Psoas muscle (tissue), 8 donors: ENCODE data around the gene ADCY7. TPM values are rescaled to one million over a fixed set of nuclear protein-coding genes. Genes with fewer than 3 reads are reported as not detected.
A peak's percentile ranks its signal among the peaks of the same experiment; 100 is the strongest.

ENCODE experiments used
- ATAC-seq, 4 donors: fragments of 200-7000 bp; cut with Tn5 transposase; one replicate each; pipeline ENCODE4 v1.9.1; 2020; ENCODE audit warnings: moderate library complexity in 3 of 4, mild to moderate bottlenecking in 2 of 4
- DNase-seq, 2 donors: peaks; one replicate each; pipeline ENCODE4 v3.0.0-alpha.2; 2020
- H3K27ac ChIP-seq: fragments of 200-600 bp; one replicate; pipeline ENCODE4 v1.8.0; 2022
- H3K27me3 ChIP-seq, 3 donors: fragments of 200-600 bp in 1 of 3; one replicate each; pipeline versions ENCODE4 v1.6.1 to v1.8.0; 2013 to 2022; ENCODE audit warnings: low read length in 2 of 3, mild to moderate bottlenecking in 2 of 3, moderate library complexity in 1 of 3; ENCODE audit not compliant: insufficient read depth in 3 of 3
- H3K36me3 ChIP-seq, 2 donors: fragments of 200-600 bp in 1 of 2; one replicate each; pipeline versions ENCODE4 v1.6.1 to v1.8.0; 2013 to 2022; ENCODE audit warnings: low read depth in 1 of 2, mild to moderate bottlenecking in 1 of 2, moderate library complexity in 1 of 2; ENCODE audit not compliant: insufficient read depth in 1 of 2
- H3K4me1 ChIP-seq: fragments of 200-600 bp; one replicate; pipeline ENCODE4 v1.8.0; 2022
- H3K4me3 ChIP-seq: fragments of 200-600 bp; one replicate; pipeline ENCODE4 v1.8.0; 2022; ENCODE audit warnings: mild to moderate bottlenecking
- H3K9me3 ChIP-seq: fragments of 200-600 bp; one replicate; pipeline ENCODE4 v1.8.0; 2022
- WGBS, 3 donors: extraction: QIAGEN DNeasy Blood & Tissue Kit; methylation state at CpG; one replicate each; pipeline versions ENCODE4 v1.1.6 to v1.1.7; 2013; 5-methylcytosine and 5-hydroxymethylcytosine counted together
- intact Hi-C, 2 donors: fragments of 100-400 bp; cut with DNase I; formaldehyde crosslinking; loops; one replicate each; pipeline versions ENCODE4 v1.11.0 to v1.14.2; 2022
- polyA plus RNA-seq, 3 donors: library from polyadenylated mRNA; stranded (reverse); fragments of 200-250 nt; gene quantifications; one replicate each; pipeline ENCODE4 v1.2.3, GENCODE V29; 2013
- total RNA-seq, 4 donors: library from RNA; stranded (reverse); fragmentation: NEBNext Ultra II Directional in 2 of 4; extraction: Animal tissue kit (Norgen Biotek cat#: 25700) in 2 of 4; gene quantifications; one replicate each; pipeline versions ENCODE4 v1.2.1 to v1.2.4, GENCODE V29; 2021 to 2023
- TF ChIP-seq, protein P1 (sequence below): fragments of 200-600 bp; IDR thresholded peaks from one replicate; pipeline ENCODE4 v1.8.0; 2022; ENCODE audit warnings: antibody characterized with exemption
- donor health status: healthy with polysubstance abuse.
- donor health status: DM: no; HTN: no; CAD: no; lungs with moderate emphysema.
- donor health status: Bipolar disorder and iron deficiency.
- donor health status: healthy.
- donor health status: DM: yes; HTN: yes; CAD: no.
- donor health status: DM: no; HTN: no; CAD: no.
- donor health status: DM: no; HTN: no; CAD: no.
- donor health status: DM: yes; HTN: yes; CAD: no.

Gene ADCY7
- total and polyA plus RNA-seq, 7 donors = 0.34 to 5.5 (median 3.1) TPM

DNA sequence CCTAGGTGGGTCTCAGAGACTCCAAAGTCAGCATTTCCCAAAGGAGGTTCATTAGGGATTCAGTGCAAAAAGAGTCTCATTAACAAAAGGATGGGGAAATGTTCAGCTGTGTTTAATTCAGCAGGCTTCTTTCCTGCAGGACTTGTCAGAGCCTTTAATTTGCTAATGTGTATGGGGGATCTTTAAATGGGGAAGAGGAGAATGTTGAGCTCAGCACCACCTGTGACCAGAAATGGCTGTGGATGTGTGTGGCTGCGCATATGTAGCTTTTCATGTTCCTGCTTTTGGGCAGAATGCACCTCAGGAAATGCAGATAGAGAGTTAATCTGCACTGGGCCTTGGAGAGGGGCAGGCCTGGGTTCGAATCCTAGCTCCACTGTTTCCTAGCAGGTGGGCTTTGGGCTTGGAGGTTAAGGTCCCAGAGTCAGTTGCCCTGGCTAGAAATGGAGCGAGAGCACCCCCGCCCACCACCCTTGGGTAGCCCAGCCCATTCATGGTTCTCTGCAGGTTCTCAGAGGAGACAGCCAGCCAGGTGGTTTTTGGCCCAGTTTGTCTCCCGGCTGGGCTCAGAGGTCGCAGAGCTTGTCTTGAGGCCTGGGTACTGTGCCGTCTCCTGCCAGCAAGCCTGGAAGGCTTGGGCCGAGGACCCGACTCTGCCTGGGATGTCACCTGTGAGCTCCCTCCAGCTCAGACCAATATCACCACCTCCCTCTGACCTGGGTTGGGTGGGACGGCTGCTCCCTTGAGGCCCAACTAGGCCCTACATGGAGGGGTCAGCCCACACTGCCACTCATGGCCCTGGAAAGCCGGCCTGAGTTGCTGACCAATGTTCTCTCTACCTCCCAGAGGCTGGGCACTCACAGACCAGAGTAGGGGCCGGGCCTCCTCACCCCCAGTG, 9.3 kb downstream of the ADCY7 start:
- peak overlapping the region; percentile 30 for H3K4me3 ChIP-seq
- 74 to 86% (median 76%) methylated on average over 11 to 12 of the region's 12 CpGs for WGBS, 3 donors

DNA sequence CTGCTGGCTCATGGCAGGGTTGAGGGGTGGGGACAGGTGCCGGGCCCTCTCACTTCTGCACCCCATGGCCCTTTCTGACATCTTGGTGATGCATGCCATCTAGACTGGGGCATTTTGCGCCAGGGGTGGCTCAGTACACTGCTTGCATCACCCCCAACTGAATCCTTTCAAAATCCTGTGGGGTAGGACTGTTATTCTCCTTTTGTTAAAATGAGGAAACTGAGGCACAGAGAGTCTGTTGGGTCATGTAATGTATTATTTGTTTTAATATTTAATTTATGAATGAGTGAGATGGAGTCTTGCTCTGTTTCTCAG, 9.9 kb downstream of the ADCY7 start:
- 87 to 100% (median 89%) methylated on average over 2 of the region's 2 CpGs for WGBS, 3 donors
- intact Hi-C loops = no loop called here
- Histone ChIP-seq H3K9me3 (no peaks in the 10 kb centered on the region), H3K4me1 (no peaks in the 10 kb centered on the region), H3K36me3 (no peaks in the 10 kb centered on the region), H3K27ac (no peak overlapping the region), H3K4me3 (no peak overlapping the region), H3K27me3 (no peaks in the 10 kb centered on the region)
- TF ChIP-seq, protein P1, sequence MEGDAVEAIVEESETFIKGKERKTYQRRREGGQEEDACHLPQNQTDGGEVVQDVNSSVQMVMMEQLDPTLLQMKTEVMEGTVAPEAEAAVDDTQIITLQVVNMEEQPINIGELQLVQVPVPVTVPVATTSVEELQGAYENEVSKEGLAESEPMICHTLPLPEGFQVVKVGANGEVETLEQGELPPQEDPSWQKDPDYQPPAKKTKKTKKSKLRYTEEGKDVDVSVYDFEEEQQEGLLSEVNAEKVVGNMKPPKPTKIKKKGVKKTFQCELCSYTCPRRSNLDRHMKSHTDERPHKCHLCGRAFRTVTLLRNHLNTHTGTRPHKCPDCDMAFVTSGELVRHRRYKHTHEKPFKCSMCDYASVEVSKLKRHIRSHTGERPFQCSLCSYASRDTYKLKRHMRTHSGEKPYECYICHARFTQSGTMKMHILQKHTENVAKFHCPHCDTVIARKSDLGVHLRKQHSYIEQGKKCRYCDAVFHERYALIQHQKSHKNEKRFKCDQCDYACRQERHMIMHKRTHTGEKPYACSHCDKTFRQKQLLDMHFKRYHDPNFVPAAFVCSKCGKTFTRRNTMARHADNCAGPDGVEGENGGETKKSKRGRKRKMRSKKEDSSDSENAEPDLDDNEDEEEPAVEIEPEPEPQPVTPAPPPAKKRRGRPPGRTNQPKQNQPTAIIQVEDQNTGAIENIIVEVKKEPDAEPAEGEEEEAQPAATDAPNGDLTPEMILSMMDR = no peak
- DNase-seq = no peak
- no peak for ATAC-seq

More for the DNA sequence above, 9.3 kb downstream of the ADCY7 start:
- Histone ChIP-seq H3K9me3 (no peaks in the 10 kb centered on the region), H3K4me1 (no peaks in the 10 kb centered on the region), H3K36me3 (no peaks in the 10 kb centered on the region), H3K27me3 (no peaks in the 10 kb centered on the region), H3K27ac (no peak overlapping the region)
- intact Hi-C loops = no loop called here
- no peak for ATAC-seq
- TF ChIP-seq, protein P1 = no peak
- DNase-seq = peak in 1 of 2 donors; percentile 34

DNA sequence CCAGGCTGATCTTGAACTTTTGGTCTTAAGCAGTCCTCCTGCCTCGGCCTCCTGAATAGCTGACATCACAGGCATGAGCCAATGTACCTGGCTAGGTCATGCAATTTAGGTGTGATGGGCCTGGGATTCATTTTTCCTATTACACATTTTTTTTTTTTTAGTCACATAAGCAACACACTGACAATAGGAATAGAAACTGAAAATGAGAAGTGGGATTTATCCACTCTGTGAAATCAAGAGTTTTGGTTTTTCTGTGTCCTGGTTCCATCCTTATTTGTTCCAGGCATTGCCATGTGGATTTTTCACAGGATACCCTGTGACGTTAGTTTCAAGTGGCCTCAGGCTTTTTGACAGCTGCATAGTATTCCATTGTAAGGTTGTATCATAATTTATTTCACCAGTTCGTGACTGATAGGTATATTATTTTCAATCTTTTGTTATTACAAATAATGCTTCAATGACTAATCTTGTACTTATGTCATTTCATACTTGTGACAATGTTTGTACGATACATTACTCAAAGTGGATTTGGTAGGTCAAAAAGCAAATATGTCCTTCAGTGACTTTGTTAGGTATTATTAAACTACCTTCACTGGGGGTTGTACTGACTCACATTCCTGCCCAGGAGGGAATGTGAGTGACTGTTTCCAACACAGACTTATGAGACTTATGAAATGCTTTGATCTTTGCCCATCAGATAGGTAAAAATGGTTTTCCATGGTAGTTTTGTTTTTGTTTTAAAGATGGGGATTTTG, 10.6 kb downstream of the ADCY7 start:
- no peaks in the 10 kb centered on the region for H3K36me3 ChIP-seq
- H3K4me1 ChIP-seq = no peaks in the 10 kb centered on the region
- DNase-seq = no peak
- 84 to 88% (median 87%) methylated on average over 4 of the region's 4 CpGs for WGBS, 3 donors
- TF ChIP-seq, protein P1 = no peak
- H3K4me3 ChIP-seq = no peak overlapping the region
- no peak overlapping the region for H3K27ac ChIP-seq
- ATAC-seq = no peak
- H3K9me3 ChIP-seq = no peaks in the 10 kb centered on the region
- H3K27me3 ChIP-seq = no peaks in the 10 kb centered on the region
- intact Hi-C loops = no loop called here

DNA sequence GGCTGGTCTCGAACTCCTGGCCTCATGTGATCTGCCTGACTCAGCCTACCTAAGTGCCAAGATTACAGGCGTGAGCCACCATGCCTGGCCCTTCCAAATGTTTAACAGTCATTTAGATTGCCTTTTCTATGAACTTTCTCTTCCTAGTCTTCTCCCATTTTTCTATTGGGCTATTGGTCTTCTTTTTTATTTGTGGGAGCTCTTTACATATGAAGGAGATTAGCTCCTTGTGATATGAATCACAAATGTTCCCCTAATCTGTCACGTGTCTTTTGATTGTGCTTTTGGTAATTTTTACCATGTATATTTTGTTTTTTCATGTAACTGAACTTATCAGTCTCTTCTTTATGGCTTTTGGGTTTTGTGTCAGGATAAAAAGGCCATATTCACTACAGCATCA, 11.9 kb downstream of the ADCY7 start:
- H3K4me1 ChIP-seq = peaks cover 7% of the 10 kb centered on the region
- no peaks in the 10 kb centered on the region for H3K9me3 ChIP-seq
- intact Hi-C loops = no loop called here
- no peak overlapping the region for H3K27ac ChIP-seq
- ATAC-seq = no peak
- no peak overlapping the region for H3K4me3 ChIP-seq
- no peaks in the 10 kb centered on the region for H3K36me3 ChIP-seq
- 57 to 77% (median 58%) methylated on average over 3 of the region's 3 CpGs for WGBS, 3 donors
- no peaks in the 10 kb centered on the region for H3K27me3 ChIP-seq
- DNase-seq = no peak
- TF ChIP-seq, protein P1 = no peak
